Osteoblast (primary cell): ENCODE measurements around the gene FAM120A. TPM values are rescaled to one million over a fixed set of nuclear protein-coding genes. Genes with fewer than 3 reads are reported as not detected.
A peak's percentile ranks its signal among the peaks of the same experiment; 100 is the strongest.

Experiments used
- DNase-seq: peaks from one replicate; pipeline ENCODE4 v3.0.0; 2011; ENCODE audit warnings: low spot score, mixed read lengths; ENCODE audit not compliant: insufficient read length; ENCODE audit errors: missing footprints
- H2AFZ ChIP-seq: 2 replicates; pipeline ENCODE4 v1.6.0; 2011; ENCODE audit warnings: mild to moderate bottlenecking, low read length
- H3K27ac ChIP-seq: 2 replicates; pipeline ENCODE4 v1.5.1; 2011; ENCODE audit warnings: mild to moderate bottlenecking, low read depth, low read length, moderate library complexity
- H3K27me3 ChIP-seq: 2 replicates; pipeline ENCODE4 v1.6.0; 2012; ENCODE audit warnings: mild to moderate bottlenecking, control low read depth, inconsistent platforms, low read length, moderate library complexity; ENCODE audit not compliant: insufficient read depth
- H3K36me3 ChIP-seq: 2 replicates; pipeline ENCODE4 v1.5.1; 2011; ENCODE audit warnings: mild to moderate bottlenecking, low read length, control low read depth, moderate library complexity; ENCODE audit not compliant: insufficient read depth
- H3K4me1 ChIP-seq: 2 replicates; pipeline ENCODE4 v1.5.1; 2011; ENCODE audit warnings: mild to moderate bottlenecking, low read length, control low read depth, moderate library complexity; ENCODE audit not compliant: insufficient read depth
- H3K4me2 ChIP-seq: 2 replicates; pipeline ENCODE4 v1.6.0; 2011; ENCODE audit warnings: mild to moderate bottlenecking, low read length; ENCODE audit not compliant: insufficient read depth
- H3K4me3 ChIP-seq: fragments of 200-600 bp; sonication (generic); 3 replicates; pipeline ENCODE4 v1.5.1; 2012; ENCODE audit warnings: mild to moderate bottlenecking, low read length, inconsistent platforms; ENCODE audit not compliant: insufficient read depth
- H3K79me2 ChIP-seq: 2 replicates; pipeline ENCODE4 v1.6.0; 2012; ENCODE audit warnings: mild to moderate bottlenecking, low read length, control low read depth, inconsistent platforms; ENCODE audit not compliant: insufficient read depth
- H3K9me3 ChIP-seq: 2 replicates; pipeline ENCODE4 v1.5.1; 2011; ENCODE audit warnings: low read depth, low read length, control low read depth
- H4K20me1 ChIP-seq: 2 replicates; pipeline ENCODE4 v1.6.0; 2012; ENCODE audit warnings: mild to moderate bottlenecking, low read length, control low read depth; ENCODE audit not compliant: insufficient read depth
- CTCF ChIP-seq: IDR thresholded peaks from 2 replicates; pipeline ENCODE4 v1.5.1; 2011; ENCODE audit warnings: mild to moderate bottlenecking, low read depth, low read length, moderate library complexity; ENCODE audit errors: extremely low read depth
- total RNA-seq: library from RNA; depleted of rRNA; stranded (reverse); fragments of >200 nt; gene quantifications from 2 replicates; pipeline ENCODE4 v1.2.3, GENCODE V29; 2012

The FAM120A gene
- total RNA-seq, 1 donor = 136 TPM

GRCh38 chr9:93452710-93453046 is 1.2 kb downstream of the FAM120A start:
- Histone ChIP-seq H3K4me2 (peak overlapping the region; percentile 99), H4K20me1 (peaks cover 26% of the 10 kb centered on the region), H3K9me3 (no peaks in the 10 kb centered on the region), H3K27ac (peak overlapping the region; percentile 44), H3K36me3 (peaks cover 7% of the 10 kb centered on the region), H3K79me2 (peaks cover 71% of the 10 kb centered on the region), H3K4me1 (peaks cover 30% of the 10 kb centered on the region), H3K27me3 (no peaks in the 10 kb centered on the region), H3K4me3 (peak overlapping the region; percentile 76), H2AFZ (peak overlapping the region; percentile 35)
- no peak for TF ChIP-seq CTCF
- no peak for DNase-seq

GRCh38 chr9:93453047-93453914 is 1.8 kb downstream of the FAM120A start, which contains the start of gene FAM120AOS:
Gene FAM120AOS (minus strand): TSS chr9:93453581. CDS start chr9:93452709, 872 bp downstream.
- H3K4me1 ChIP-seq = peaks cover 33% of the 10 kb centered on the region
- no peaks in the 10 kb centered on the region for H3K27me3 ChIP-seq
- peaks cover 77% of the 10 kb centered on the region for H3K79me2 ChIP-seq
- H3K4me3 ChIP-seq = peak within 1 kb of the TSS; percentile 76
- DNase-seq = peak; percentile 97
- H3K9me3 ChIP-seq = no peaks in the 10 kb centered on the region
- no peak for TF ChIP-seq CTCF
- peak within 1 kb of the TSS; percentile 99 for H3K4me2 ChIP-seq
- peaks cover 1% of the 10 kb centered on the region for H3K36me3 ChIP-seq
- peak within 1 kb of the TSS; percentile 90 for H2AFZ ChIP-seq
- H3K27ac ChIP-seq = peak within 1 kb of the TSS; percentile 44
- H4K20me1 ChIP-seq = peaks cover 29% of the 10 kb centered on the region

- H3K4me2 ChIP-seq = peak overlapping the region; percentile 4
- DNase-seq = no peak
- TF ChIP-seq CTCF = no peak
- H3K4me1 ChIP-seq = peaks cover 30% of the 10 kb centered on the region
- H3K9me3 ChIP-seq = no peaks in the 10 kb centered on the region
- H3K36me3 ChIP-seq = no peaks in the 10 kb centered on the region
- peaks cover 94% of the 10 kb centered on the region for H3K79me2 ChIP-seq
- H2AFZ ChIP-seq = no peak overlapping the region
- H3K27me3 ChIP-seq = no peaks in the 10 kb centered on the region
- peaks cover 45% of the 10 kb centered on the region for H4K20me1 ChIP-seq
- H3K4me3 ChIP-seq = no peak overlapping the region
- no peak overlapping the region for H3K27ac ChIP-seq
These were observed 4.5 kb downstream of the FAM120A start for GRCh38 chr9:93456022-93456421.

- TF ChIP-seq CTCF = no peak
- Histone ChIP-seq H2AFZ (no peak overlapping the region), H3K9me3 (no peaks in the 10 kb centered on the region), H3K79me2 (peaks cover 96% of the 10 kb centered on the region), H3K4me2 (no peak overlapping the region), H3K4me3 (no peak overlapping the region), H3K36me3 (no peaks in the 10 kb centered on the region), H3K4me1 (peaks cover 30% of the 10 kb centered on the region), H3K27me3 (no peaks in the 10 kb centered on the region), H3K27ac (peak overlapping the region; percentile 1), H4K20me1 (peaks cover 47% of the 10 kb centered on the region)
- no peak for DNase-seq
These were observed 5.0 kb downstream of the FAM120A start for GRCh38 chr9:93456504-93456903.
